Measurements from ENCODE around the gene CLEC19A. TPM values are rescaled to one million over a fixed set of nuclear protein-coding genes. Genes with fewer than 3 reads are reported as not detected.

CLEC19A gene
- total RNA-seq, 1 experiment from 2014 or later: not detected

DNA sequence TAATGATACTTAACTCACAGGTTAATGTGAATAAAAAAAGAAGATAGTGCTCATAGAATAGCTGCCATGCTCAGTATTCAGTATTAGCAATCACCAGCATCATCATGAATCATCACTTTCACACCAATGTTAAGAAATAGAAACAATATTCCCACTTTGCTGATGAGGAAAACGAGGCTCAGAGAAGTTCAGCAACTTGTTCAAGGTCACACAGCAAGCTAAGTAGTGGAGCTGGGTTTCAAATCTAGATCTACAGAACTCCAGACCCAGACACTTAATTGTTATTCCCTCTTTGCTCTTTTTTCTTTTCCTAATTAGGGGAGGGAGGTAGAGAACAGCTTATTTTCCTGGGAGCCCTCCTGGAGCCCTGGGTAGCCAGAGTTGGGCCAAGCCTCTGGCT, 22.9 kb downstream of the CLEC19A start:
- Histone ChIP-seq H3K9me3 (ENCODE audit: control insufficient read depth, insufficient read depth, low read depth, low read length) (no peaks in the 10 kb centered on the region), H3K27me3 (ENCODE audit: control insufficient read depth, insufficient read depth, low read length) (no peaks in the 10 kb centered on the region), H3K27ac (ENCODE audit: low read length) (no peak overlapping the region), H3K4me1 (ENCODE audit: control insufficient read depth, insufficient read depth, low read length) (no peaks in the 10 kb centered on the region), H3K4me3 (ENCODE audit: low read depth in 2 of 2, low read length in 2 of 2) (no peak overlapping the region), H3K36me3 (ENCODE audit: control insufficient read depth, insufficient read depth, low read length) (no peaks in the 10 kb centered on the region)
- no peak for ATAC-seq
- no peak for DNase-seq (ENCODE audit: low read depth, low spot score)
- no TSS peak for BruUV-seq (replicated peaks)
- intact Hi-C loops (cut with micrococcal nuclease; ENCODE audit: unreplicated experiment) (no loop called here), in situ Hi-C loops (cut with HindIII; ENCODE audit: low pct_unique_long_range_greater_than_20kb, low sequenced_read_pairs) (no loop called here)
- TF ChIP-seq POLR2AphosphoS5 (IDR thresholded peaks at IDR 0.05; ENCODE audit: low read depth, low read length): no peak
- no peak for TF ChIP-seq TCF7L2 (IDR thresholded peaks at IDR 0.05; ENCODE audit: low read depth, low read length)
- TF ChIP-seq, protein P1, sequence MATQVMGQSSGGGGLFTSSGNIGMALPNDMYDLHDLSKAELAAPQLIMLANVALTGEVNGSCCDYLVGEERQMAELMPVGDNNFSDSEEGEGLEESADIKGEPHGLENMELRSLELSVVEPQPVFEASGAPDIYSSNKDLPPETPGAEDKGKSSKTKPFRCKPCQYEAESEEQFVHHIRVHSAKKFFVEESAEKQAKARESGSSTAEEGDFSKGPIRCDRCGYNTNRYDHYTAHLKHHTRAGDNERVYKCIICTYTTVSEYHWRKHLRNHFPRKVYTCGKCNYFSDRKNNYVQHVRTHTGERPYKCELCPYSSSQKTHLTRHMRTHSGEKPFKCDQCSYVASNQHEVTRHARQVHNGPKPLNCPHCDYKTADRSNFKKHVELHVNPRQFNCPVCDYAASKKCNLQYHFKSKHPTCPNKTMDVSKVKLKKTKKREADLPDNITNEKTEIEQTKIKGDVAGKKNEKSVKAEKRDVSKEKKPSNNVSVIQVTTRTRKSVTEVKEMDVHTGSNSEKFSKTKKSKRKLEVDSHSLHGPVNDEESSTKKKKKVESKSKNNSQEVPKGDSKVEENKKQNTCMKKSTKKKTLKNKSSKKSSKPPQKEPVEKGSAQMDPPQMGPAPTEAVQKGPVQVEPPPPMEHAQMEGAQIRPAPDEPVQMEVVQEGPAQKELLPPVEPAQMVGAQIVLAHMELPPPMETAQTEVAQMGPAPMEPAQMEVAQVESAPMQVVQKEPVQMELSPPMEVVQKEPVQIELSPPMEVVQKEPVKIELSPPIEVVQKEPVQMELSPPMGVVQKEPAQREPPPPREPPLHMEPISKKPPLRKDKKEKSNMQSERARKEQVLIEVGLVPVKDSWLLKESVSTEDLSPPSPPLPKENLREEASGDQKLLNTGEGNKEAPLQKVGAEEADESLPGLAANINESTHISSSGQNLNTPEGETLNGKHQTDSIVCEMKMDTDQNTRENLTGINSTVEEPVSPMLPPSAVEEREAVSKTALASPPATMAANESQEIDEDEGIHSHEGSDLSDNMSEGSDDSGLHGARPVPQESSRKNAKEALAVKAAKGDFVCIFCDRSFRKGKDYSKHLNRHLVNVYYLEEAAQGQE (IDR thresholded peaks at IDR 0.05; ENCODE audit: insufficient read depth in 1 of 2, low read depth in 2 of 2, low read length in 1 of 2): no peak
- ChIA-PET CTCF (no interaction called here), POLR2A (no interaction called here)

DNA sequence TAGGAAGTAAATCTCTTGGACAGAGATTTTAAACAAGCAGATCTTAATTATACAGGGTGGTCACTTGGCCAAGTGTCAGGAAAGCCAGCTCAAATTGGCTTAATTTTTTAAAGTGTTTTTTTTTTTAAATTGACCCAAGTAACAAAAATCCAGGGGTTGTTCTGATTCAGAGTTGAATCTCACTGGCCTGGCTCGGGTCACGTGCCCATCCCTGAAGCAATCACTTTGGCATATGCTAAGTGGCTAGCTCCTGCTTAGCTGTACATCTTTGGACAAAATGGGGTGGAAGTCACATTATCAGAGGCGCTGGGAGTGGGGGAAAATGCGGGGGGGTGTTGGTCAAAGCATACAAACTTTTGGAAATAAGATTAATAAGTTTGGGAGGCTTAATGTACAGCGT, 23.6 kb downstream of the CLEC19A start:
- no peaks in the 10 kb centered on the region for H3K9me3 ChIP-seq (ENCODE audit: control insufficient read depth, insufficient read depth, low read depth, low read length)
- no peak for TF ChIP-seq POLR2AphosphoS5 (IDR thresholded peaks at IDR 0.05; ENCODE audit: low read depth, low read length)
- TF ChIP-seq SIN3A (IDR thresholded peaks at IDR 0.05; ENCODE audit: borderline replicate concordance, insufficient read depth, low read depth, low read length): no peak
- TF ChIP-seq TCF7L2 (IDR thresholded peaks at IDR 0.05; ENCODE audit: low read depth, low read length): no peak
- TF ChIP-seq, protein P2, sequence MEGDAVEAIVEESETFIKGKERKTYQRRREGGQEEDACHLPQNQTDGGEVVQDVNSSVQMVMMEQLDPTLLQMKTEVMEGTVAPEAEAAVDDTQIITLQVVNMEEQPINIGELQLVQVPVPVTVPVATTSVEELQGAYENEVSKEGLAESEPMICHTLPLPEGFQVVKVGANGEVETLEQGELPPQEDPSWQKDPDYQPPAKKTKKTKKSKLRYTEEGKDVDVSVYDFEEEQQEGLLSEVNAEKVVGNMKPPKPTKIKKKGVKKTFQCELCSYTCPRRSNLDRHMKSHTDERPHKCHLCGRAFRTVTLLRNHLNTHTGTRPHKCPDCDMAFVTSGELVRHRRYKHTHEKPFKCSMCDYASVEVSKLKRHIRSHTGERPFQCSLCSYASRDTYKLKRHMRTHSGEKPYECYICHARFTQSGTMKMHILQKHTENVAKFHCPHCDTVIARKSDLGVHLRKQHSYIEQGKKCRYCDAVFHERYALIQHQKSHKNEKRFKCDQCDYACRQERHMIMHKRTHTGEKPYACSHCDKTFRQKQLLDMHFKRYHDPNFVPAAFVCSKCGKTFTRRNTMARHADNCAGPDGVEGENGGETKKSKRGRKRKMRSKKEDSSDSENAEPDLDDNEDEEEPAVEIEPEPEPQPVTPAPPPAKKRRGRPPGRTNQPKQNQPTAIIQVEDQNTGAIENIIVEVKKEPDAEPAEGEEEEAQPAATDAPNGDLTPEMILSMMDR (IDR thresholded peaks at IDR 0.05): no peak
- TF ChIP-seq, protein P1 (IDR thresholded peaks at IDR 0.05; ENCODE audit: insufficient read depth in 1 of 2, low read depth in 2 of 2, low read length in 1 of 2): no peak
- POLR2A ChIA-PET: no interaction called here

More for the DNA sequence above, 23.6 kb downstream of the CLEC19A start:
- CTCF ChIA-PET: no interaction called here
- BruUV-seq (replicated peaks): no TSS peak
- intact Hi-C loops (cut with micrococcal nuclease; ENCODE audit: unreplicated experiment): no loop called here
- H3K36me3 ChIP-seq (ENCODE audit: control insufficient read depth, insufficient read depth, low read length): no peaks in the 10 kb centered on the region
- no peak overlapping the region for H3K4me3 ChIP-seq (ENCODE audit: low read depth in 2 of 2, low read length in 2 of 2)
- DNase-seq (ENCODE audit: low read depth, low spot score): no peak
- no peaks in the 10 kb centered on the region for H3K4me1 ChIP-seq (ENCODE audit: control insufficient read depth, insufficient read depth, low read length)
- no peak overlapping the region for H3K27ac ChIP-seq (ENCODE audit: low read length)
- no peak for ATAC-seq
- H3K27me3 ChIP-seq (ENCODE audit: control insufficient read depth, insufficient read depth, low read length): no peaks in the 10 kb centered on the region
- in situ Hi-C loops (cut with HindIII; ENCODE audit: low pct_unique_long_range_greater_than_20kb, low sequenced_read_pairs): no loop called here

All from Panc1 (cell line).